Endothelial cell (in vitro differentiated cells): ENCODE measurements around the gene DTNBP1. TPM values are rescaled to one million over a fixed set of nuclear protein-coding genes. Genes with fewer than 3 reads are reported as not detected.
A peak's percentile ranks its signal among the peaks of the same experiment; 100 is the strongest.

Experiments
- DNase-seq: peaks from one replicate; pipeline ENCODE4 v3.0.0; 2021; ENCODE audit warnings: low spot score
- H3K27ac Mint-ChIP-seq: one replicate; pipeline ENCODE4 v1.8.0; 2021; ENCODE audit warnings: mixed read lengths, inconsistent platforms; ENCODE audit not compliant: unreplicated experiment
- H3K27me3 Mint-ChIP-seq: one replicate; pipeline ENCODE4 v1.8.0; 2021; ENCODE audit warnings: mild to moderate bottlenecking, moderate library complexity, mixed read lengths, inconsistent platforms; ENCODE audit not compliant: unreplicated experiment
- H3K36me3 Mint-ChIP-seq: one replicate; pipeline ENCODE4 v1.8.0; 2021; ENCODE audit warnings: mild to moderate bottlenecking, low read depth, mixed read lengths, inconsistent platforms; ENCODE audit not compliant: unreplicated experiment
- H3K4me1 Mint-ChIP-seq: one replicate; pipeline ENCODE4 v1.8.0; 2021; ENCODE audit warnings: mild to moderate bottlenecking, mixed read lengths, inconsistent platforms; ENCODE audit not compliant: unreplicated experiment
- H3K4me3 Mint-ChIP-seq: one replicate; pipeline ENCODE4 v1.8.0; 2021; ENCODE audit warnings: mild to moderate bottlenecking, mixed read lengths, inconsistent platforms; ENCODE audit not compliant: unreplicated experiment
- H3K9me3 Mint-ChIP-seq: one replicate; pipeline ENCODE4 v1.8.0; 2021; ENCODE audit warnings: mixed read lengths, inconsistent platforms; ENCODE audit not compliant: unreplicated experiment
- total RNA-seq: library from RNA; stranded (reverse); fragmentation: NEBNext Ultra II Directional; extraction: Animal tissue kit (Norgen Biotek cat#: 25700); gene quantifications from one replicate; pipeline ENCODE4 v1.2.1, GENCODE V29; 2021; ENCODE audit not compliant: unreplicated experiment
- TF ChIP-seq, protein P1 (sequence below): fragments of 200-600 bp; sonication (generic); IDR thresholded peaks from one replicate; pipeline ENCODE4 v1.5.0; 2021; ENCODE audit warnings: antibody characterized with exemption; ENCODE audit not compliant: unreplicated experiment

DTNBP1 gene
- total RNA-seq, 1 donor from 2014 or later, result 19.3 TPM

DNA sequence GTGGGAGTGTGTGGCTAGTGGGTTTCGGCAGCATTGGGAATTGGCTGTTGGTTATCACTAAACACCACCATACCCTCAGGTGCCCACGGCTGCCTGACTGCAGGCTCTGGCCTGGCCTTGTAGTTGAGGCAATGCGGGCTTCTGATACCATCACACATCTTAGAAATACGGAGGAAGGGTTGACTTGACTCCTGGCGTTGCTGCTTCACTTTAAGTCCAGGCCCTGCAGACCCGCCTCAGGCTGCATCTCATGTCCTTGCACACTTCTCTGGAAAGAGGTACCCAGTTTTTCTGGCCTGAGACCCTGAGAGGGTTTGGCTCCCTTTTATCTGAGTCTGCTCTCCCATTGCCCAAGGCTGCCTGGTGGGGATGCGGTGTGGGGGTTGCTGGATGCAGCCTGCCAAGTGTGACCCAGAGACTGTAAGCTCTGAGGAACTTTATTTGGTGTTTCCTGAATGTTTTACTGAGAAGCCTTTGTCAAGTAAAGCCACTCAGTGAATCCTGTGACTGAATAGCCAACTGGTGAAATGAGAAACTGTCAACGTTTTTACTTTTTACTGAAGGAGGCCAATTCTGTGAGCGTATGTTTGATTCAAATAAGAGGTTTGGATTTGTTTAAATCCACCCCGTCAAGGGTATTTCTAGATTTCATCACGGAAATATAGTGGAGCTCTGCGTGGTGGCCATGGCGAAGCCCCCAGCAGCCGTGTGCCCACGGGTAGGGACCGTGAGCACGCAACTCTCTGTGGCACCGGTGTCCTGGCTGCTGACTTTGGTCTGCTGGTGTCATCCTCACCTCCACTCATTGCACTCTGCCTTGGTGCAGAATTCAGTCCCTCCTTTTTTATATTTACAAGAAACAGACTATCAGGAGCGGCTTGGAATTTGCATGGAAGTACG is 160.1 kb downstream of the DTNBP1 start:
- TF ChIP-seq, protein P1, sequence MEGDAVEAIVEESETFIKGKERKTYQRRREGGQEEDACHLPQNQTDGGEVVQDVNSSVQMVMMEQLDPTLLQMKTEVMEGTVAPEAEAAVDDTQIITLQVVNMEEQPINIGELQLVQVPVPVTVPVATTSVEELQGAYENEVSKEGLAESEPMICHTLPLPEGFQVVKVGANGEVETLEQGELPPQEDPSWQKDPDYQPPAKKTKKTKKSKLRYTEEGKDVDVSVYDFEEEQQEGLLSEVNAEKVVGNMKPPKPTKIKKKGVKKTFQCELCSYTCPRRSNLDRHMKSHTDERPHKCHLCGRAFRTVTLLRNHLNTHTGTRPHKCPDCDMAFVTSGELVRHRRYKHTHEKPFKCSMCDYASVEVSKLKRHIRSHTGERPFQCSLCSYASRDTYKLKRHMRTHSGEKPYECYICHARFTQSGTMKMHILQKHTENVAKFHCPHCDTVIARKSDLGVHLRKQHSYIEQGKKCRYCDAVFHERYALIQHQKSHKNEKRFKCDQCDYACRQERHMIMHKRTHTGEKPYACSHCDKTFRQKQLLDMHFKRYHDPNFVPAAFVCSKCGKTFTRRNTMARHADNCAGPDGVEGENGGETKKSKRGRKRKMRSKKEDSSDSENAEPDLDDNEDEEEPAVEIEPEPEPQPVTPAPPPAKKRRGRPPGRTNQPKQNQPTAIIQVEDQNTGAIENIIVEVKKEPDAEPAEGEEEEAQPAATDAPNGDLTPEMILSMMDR, result no peak
- H3K9me3 Mint-ChIP-seq, result no peaks in the 10 kb centered on the region
- H3K27ac Mint-ChIP-seq, result no peak overlapping the region
- H3K4me1 Mint-ChIP-seq, result peaks cover 4% of the 10 kb centered on the region
- no peak for DNase-seq
- peaks cover 58% of the 10 kb centered on the region for H3K36me3 Mint-ChIP-seq
- no peak overlapping the region for H3K4me3 Mint-ChIP-seq
- H3K27me3 Mint-ChIP-seq, result peaks cover 13% of the 10 kb centered on the region

DNA sequence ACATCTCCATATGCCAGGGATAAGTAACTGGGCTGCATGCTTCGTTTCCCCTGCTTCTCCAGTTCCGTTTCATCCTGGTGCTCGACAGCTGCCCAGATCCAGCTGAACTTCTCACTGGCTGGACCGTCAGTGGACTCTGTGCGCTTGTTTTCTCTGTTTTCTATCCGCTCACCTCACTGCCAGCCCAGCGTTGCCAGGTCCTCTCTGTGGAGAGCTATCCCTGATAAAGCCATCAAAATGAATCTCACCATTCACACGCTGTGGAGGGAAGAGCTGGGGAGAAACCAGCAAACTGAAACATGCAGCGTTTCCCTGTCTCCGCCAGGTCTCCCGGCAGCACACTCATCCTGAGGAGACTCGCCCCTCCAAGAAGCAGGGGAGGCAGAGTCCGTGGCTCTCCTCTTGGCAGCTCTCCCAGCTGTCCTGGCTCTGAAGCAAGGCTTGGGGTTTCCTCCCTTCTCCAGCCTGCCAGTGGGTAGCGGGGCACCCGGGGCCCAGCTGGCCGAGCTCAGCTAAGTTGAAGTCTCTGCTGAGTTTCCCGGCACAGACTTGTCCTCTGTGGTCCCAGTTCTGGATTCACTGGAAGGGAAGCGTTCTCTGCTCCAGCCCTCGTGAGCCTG is 160.9 kb downstream of the DTNBP1 start:
- H3K36me3 Mint-ChIP-seq, result peaks cover 58% of the 10 kb centered on the region
- no peak for DNase-seq

DNA sequence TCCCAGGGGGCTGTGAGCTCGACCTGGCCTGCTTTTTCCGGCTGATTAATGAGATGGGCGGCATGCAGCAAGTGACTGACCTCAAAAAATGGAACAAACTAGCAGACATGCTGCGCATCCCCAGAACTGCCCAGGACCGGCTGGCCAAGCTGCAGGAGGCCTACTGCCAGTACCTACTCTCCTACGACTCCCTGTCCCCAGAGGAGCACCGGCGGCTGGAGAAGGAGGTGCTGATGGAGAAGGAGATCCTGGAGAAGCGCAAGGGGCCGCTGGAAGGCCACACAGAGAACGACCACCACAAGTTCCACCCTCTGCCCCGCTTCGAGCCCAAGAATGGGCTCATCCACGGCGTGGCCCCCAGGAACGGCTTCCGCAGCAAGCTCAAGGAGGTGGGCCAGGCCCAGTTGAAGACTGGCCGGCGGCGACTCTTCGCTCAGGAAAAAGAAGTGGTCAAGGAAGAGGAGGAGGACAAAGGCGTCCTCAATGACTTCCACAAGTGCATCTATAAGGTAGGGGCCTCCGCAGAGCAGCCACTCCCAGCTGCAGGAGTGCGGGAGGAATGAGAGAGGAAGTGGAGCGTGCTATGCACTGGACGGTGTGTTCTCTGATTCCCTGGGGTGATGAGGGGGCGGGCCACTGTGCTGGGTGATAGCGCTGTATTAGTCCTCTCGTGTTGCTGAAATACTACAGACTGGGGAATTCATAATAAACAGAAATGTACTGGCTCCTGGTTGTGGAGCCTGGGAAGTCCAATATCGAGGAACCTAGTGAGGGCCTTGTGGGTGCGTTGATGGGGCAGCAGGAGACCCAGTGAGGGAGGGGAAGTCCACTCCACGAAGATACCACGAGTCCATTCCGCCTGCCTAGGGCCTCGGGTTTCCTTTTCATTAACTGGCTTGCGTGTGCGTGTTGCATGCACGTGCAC is 161.7 kb downstream of the DTNBP1 start:
- Mint-ChIP-seq H3K27me3 (peaks cover 14% of the 10 kb centered on the region), H3K27ac (no peak overlapping the region), H3K36me3 (peaks cover 55% of the 10 kb centered on the region)

More for the DNA sequence above, 160.9 kb downstream of the DTNBP1 start:
- H3K27ac Mint-ChIP-seq, result no peak overlapping the region
- H3K4me1 Mint-ChIP-seq, result peaks cover 4% of the 10 kb centered on the region
- no peak overlapping the region for H3K4me3 Mint-ChIP-seq
- TF ChIP-seq, protein P1, result no peak
- H3K9me3 Mint-ChIP-seq, result no peaks in the 10 kb centered on the region
- H3K27me3 Mint-ChIP-seq, result peaks cover 13% of the 10 kb centered on the region

DNA sequence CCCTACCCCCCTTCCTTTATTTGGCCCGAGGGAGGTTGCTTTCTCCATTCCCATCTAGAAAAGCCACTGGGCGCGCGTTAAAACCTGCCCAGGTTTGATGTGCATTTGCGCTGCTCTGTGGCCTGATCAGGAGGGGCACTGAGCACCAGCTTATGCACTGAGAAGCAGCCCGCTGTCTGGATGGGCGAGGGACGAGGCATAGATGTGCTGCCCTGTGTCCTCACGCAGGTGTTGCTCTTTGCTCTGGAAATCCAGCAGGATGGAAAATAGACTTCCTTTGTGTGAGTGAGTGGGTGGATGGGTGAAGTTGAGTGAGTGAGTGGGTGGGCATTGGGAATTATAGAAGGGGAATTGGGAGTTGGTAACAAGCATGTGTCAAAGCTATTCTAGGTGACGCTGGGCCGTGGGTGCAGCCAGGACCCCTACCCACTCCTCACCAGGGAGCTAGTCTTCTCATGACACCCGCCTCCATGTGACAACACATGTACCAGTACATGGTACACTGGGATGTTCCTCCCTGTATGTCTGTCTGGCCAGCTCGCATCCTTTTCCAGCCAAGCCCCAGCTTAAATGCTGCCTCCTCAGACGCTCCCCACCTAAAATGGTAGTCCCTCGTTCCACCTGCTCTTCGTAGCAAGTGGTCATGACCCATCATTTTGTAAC is 162.6 kb downstream of the DTNBP1 start:
- H3K27ac Mint-ChIP-seq, result no peak overlapping the region
- H3K27me3 Mint-ChIP-seq, result peaks cover 21% of the 10 kb centered on the region

More for the DNA sequence above, 161.7 kb downstream of the DTNBP1 start:
- DNase-seq, result no peak
- H3K4me1 Mint-ChIP-seq, result peaks cover 4% of the 10 kb centered on the region
- no peaks in the 10 kb centered on the region for H3K9me3 Mint-ChIP-seq
- TF ChIP-seq, protein P1, result no peak
- H3K4me3 Mint-ChIP-seq, result peak overlapping the region; percentile 65

More for the DNA sequence above, 162.6 kb downstream of the DTNBP1 start:
- H3K9me3 Mint-ChIP-seq, result no peaks in the 10 kb centered on the region
- DNase-seq, result no peak
- TF ChIP-seq, protein P1, result no peak
- H3K4me3 Mint-ChIP-seq, result peak overlapping the region; percentile 56
- peaks cover 14% of the 10 kb centered on the region for H3K4me1 Mint-ChIP-seq
- H3K36me3 Mint-ChIP-seq, result peaks cover 57% of the 10 kb centered on the region
